ENCODE measurements around the gene ATXN7L1.
"Not testable (repeated sequence)": the region's sequence is repeated elsewhere in the genome, so short reads cannot be mapped to it uniquely, and the experiment has no call there.

Gene ATXN7L1

GRCh38 chr7:105887569-105888189, 11.3 kb upstream of the ATXN7L1 start:
- no peak for DNase-seq

DNA sequence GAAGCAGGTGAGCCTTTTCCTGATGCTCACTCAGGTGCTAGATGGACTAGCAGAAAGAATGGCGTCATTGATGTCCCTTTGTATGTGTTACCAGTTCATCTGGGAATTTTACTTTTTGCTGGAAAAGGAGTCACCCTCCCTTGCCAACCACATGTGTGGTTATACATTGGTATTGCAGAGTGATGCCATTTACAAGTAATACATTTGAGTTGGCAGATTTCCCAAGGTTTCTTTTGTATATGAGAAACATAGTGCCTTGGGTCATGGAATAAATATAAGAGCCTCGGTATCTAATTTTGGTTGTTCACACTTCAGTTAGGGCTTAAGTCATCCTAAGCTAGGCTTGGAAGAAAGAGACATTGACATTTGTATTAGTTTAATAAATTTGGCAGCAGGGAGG, 10.4 kb upstream of the ATXN7L1 start:
- DNase-seq, result no peak

DNA sequence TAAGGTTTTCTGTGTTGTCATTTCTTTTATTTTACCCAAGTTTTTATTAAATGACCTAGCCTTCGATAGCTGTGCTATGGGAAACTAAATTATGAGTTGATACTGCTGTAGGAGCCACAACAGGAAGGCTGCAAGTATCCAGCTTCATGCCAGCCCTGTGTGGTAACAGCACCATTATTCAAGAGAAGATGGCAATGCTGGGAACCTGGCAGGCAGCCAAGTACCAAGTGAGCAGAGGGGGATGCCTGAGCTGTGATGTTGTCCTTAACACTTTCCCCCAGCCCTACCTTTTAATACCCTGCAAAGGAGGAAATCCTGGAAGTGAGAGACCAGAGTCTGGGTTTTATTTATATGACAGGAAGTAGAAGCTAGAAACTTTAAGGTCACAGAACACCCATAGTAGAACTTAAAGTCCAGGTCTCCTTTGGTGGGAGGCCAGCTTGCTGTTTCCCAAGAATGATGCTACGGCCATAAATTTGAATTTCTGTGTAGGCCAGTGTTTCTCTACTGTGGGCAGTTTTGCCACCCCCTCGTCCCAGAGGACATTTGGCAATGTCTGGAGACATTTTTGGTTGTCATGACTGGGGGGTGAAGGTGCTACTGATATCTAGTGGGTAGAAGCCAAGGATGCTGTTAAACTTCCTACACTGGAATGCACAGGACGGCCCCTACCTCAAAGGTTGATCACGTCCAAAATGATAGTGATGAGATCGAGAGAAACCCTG, 9.2 kb upstream of the ATXN7L1 start:
- no peak for DNase-seq

GRCh38 chr7:105883179-105883578, 6.8 kb upstream of the ATXN7L1 start:
- not testable (repeated sequence) for DNase-seq

DNA sequence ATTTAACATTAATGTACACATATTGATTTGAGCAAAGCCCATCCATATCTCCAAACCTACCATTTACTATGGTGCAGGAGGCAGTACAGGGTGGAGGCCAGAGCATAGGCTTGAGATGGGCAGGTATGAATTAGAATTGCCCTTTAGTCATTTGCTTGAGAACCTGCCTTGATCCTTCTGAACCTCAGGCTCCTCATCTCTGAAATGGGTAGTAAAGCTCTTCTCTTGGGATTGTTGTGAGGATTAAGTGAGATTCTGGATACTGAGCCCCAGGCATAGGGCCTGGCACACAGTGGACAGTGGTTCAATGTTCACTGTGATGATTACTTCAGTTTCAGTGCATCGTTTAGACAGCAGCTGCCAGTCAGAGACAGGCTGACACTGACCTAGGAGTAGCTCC, 5.0 kb upstream of the ATXN7L1 start:
- no peak for DNase-seq

GRCh38 chr7:105880571-105881330, 4.4 kb upstream of the ATXN7L1 start:
- no peak for DNase-seq

GRCh38 chr7:105879782-105880181, 3.4 kb upstream of the ATXN7L1 start:
- no peak for DNase-seq

DNA sequence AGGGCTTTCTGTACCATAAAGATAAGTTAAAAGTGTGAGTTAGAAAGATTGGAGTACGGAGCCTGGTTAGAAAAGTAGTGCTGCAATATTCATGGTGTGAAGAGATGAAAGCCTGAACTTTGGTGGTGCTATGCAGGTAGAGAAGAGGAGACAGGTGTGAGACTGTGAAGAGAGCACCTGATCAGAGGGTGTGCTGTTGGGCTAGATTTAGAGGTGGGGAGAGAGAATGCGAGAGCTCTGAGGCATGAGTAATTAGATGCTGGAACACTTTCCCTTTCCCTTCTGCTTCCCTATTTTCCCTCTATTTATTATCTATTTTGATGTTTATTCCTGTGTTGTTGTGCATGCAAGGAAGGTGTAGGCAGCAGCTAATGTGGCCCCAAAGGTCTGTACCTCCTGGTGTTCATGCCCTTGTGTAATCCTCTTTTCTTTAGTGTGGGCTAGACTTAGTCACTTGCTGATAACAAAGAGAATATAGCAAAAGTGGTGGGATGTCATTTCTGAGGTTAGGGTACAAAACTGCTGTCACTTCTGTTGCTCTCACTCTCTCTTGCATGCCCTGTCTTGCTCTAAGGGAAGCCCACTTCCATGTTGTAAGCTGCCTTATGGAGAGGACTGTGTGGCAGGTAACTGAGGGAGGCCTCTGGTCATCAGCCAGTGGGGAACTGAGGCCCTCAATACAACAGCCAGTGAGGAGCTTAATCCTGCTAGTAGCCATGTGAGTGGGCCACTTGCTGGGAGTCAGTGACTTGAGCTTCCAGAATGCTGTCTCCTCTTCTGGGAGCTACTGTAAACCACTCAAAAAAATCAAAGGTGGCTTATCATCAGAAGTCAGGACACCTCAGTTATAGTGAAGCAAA, 2.6 kb upstream of the ATXN7L1 start:
- DNase-seq, result no peak

- no peak for DNase-seq
These were observed 1.3 kb upstream of the ATXN7L1 start for GRCh38 chr7:105877736-105878135.

GRCh38 chr7:105876964-105877601, 684 bp upstream of the ATXN7L1 start:
- DNase-seq, result no peak

GRCh38 chr7:105875505-105875904, 894 bp downstream of the ATXN7L1 start:
- no peak for DNase-seq

- no peak for DNase-seq
These were observed 2.3 kb downstream of the ATXN7L1 start for GRCh38 chr7:105874055-105874454.

GRCh38 chr7:105872491-105872890, 3.9 kb downstream of the ATXN7L1 start:
- DNase-seq, result no peak

DNA sequence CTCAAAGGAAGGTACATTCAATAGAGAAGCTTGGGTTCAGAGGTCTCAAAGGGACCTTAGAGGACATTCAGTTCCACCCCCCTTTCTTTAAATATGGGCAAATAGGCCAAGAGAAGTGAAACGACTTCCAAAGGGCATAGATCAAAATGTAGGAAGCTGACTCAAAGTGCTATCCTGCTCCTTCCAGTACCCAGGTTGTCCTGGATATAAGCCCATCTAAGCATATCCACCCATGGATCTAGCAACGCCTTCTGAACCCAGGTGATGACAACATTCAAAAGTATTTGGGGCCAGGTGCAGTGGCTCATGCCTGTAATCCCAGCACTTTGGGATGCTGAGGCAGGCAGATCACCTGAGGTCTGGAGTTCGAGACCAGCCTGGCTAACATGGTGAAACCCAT, 5.3 kb downstream of the ATXN7L1 start:
- DNase-seq, result no peak

DNA sequence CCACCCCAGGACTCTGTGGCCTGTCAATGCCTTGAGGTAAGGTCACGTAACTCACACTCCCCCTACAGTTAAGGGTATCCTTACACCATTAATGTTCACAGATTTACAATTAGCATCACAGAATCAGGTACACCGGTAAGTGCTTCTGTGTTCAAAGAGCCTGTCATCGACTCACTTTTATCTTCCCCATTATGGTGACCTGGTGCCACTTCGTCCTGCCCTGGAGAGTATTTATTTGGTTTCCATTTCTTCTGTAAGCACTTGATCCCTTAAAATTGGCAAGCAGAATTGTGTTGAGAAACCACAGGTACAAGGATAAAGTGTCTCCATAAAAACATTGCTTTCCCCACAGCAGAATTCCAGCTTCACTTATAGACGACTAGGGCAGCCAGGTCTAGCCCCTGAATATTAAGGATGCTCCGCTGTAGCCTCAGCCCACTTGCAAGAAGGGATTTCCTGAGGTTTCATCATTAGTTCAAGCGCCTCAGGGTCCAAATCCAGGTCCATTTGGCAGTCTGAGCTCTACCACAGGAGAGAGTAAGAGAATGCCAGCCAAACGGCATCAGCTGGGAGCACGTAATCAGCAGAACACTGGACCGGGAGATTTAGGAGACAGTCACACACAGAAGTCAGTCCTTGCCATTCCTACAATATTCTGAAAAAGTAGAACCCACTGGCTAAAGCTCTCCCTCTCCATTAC, 10.1 kb downstream of the ATXN7L1 start:
- DNase-seq, result no peak

GRCh38 chr7:105863876-105864275, 12.5 kb downstream of the ATXN7L1 start:
- DNase-seq, result no peak

DNA sequence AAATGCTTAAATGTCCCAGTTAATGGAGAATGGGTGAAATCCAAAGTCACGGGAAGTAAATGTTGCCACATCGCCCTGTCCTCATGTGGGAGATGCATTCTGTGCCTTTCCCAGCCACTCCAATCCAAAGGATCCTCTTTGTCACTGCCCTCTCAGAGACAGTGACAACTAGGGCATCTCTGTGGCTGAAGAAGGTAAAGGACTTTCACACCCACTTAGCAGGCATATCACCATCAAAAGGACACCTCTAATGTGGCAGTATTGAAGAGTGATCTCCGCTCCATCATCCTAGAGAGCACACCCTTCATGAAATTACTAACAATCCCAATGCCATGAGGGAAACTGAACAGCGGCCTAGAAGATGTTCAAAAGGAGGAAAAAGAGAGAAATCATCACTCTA, 13.6 kb downstream of the ATXN7L1 start:
- DNase-seq, result no peak

DNA sequence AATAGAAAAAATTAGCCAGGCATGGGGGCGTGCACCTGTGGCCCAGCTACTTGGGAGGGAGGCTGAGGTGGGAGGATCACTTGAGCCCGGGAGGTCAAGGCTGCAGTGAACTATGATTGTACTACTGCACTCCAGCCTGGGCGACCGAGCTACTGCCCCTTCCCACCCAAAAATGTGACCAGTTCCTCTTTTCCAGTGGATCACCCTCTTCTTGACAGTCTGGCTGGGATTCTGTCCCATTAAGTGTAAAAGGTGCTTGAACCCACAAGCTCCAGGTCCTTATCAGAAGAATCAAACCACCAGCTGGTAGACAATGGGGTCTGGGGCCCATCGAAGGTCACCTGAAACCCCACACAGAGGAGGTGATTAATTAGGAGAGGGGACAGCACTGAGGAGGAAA, 14.1 kb downstream of the ATXN7L1 start:
- no peak for DNase-seq

DNA sequence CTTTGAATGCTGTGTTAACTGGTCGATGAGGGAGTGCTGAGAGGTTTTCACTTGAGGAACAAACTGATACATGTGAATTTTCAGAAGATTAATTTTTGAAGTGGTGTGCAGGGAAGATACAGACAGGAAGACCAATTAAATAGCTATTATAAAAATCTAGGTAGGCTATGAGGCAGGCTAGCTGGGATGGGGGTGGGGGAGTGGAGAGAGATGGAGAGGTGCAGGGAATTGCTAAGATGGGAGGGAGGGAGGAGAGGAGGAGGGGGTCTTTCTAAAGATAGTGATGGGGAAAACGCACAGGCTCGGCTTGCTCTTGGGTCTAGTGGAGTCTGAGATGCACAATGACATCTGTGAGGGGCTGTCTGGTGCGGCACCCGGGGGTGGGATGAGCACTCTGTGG, 15.2 kb downstream of the ATXN7L1 start:
- DNase-seq, result no peak

GRCh38 chr7:105860793-105861192, 15.6 kb downstream of the ATXN7L1 start:
- DNase-seq, result no peak

- DNase-seq, result no peak
These were observed 19.1 kb downstream of the ATXN7L1 start for GRCh38 chr7:105857009-105857952.
